Measurements from ENCODE around the gene TBXA2R.

GRCh38 chr19:3563709-3564524 is 42.8 kb downstream of the TBXA2R start:
- TF ChIP-seq CTCF (IDR thresholded peaks at IDR 0.05; ENCODE audit: insufficient read depth, low read length) (no peak), SPI1 (IDR thresholded peaks at IDR 0.05; ENCODE audit: borderline replicate concordance, low read depth) (no peak)
